Measurements from ENCODE around the gene THSD4. TPM values are rescaled to one million over a fixed set of nuclear protein-coding genes. Genes with fewer than 3 reads are reported as not detected.

Gene THSD4
- total and polyA plus RNA-seq, 3 experiments from 2014 or later: not detected

- H3K9me3 Mint-ChIP-seq: no peaks in the 10 kb centered on the region
- no peak overlapping the region for H3K27ac Mint-ChIP-seq
- no peak overlapping the region for H3K4me3 ChIP-seq (ENCODE audit: low read length)
- H3K9me3 ChIP-seq (ENCODE audit: low read length): no peaks in the 10 kb centered on the region
- no peak overlapping the region for H3K4me3 Mint-ChIP-seq
- peaks cover 1 to 5% (median 3%) of the 10 kb centered on the region in 3 donors for H3K4me1 Mint-ChIP-seq
- POLR2A ChIA-PET: no interaction called here
- CTCF ChIA-PET: no interaction called here
- H3K36me3 Mint-ChIP-seq: no peaks in the 10 kb centered on the region
- no peaks in the 10 kb centered on the region for H3K36me3 ChIP-seq (ENCODE audit: insufficient read depth, low read length)
- H3K27me3 Mint-ChIP-seq: peaks cover 2 to 22% of the 10 kb centered on the region in 2 donors
- no peak for DNase-seq
- no peaks in the 10 kb centered on the region for H3K27me3 ChIP-seq (ENCODE audit: insufficient read depth, low read length, poor library complexity, severe bottlenecking)
- no peaks in the 10 kb centered on the region for H3K4me1 ChIP-seq (ENCODE audit: insufficient read depth, low read length)
- no peak overlapping the region for H3K27ac ChIP-seq (ENCODE audit: low read depth, low read length)
These were observed 632.1 kb downstream of the THSD4 start for GRCh38 chr15:71747128-71748083.

GRCh38 chr15:71748293-71748718, 633.0 kb downstream of the THSD4 start:
- no peak overlapping the region for H3K4me3 Mint-ChIP-seq
- Histone ChIP-seq H3K4me1 (ENCODE audit: insufficient read depth, low read length) (no peaks in the 10 kb centered on the region), H3K27me3 (ENCODE audit: insufficient read depth, low read length, poor library complexity, severe bottlenecking) (no peaks in the 10 kb centered on the region), H3K36me3 (ENCODE audit: insufficient read depth, low read length) (no peaks in the 10 kb centered on the region), H3K27ac (ENCODE audit: low read depth, low read length) (no peak overlapping the region), H3K9me3 (ENCODE audit: low read length) (no peaks in the 10 kb centered on the region), H3K4me3 (ENCODE audit: low read length) (no peak overlapping the region)
- H3K27ac Mint-ChIP-seq: no peak overlapping the region
- ChIA-PET CTCF (no interaction called here), POLR2A (no interaction called here)
- DNase-seq: no peak
- no peaks in the 10 kb centered on the region for H3K36me3 Mint-ChIP-seq
- peaks cover 2 to 22% of the 10 kb centered on the region in 2 donors for H3K27me3 Mint-ChIP-seq
- H3K4me1 Mint-ChIP-seq: peaks cover 1 to 5% (median 3%) of the 10 kb centered on the region in 3 donors
- no peaks in the 10 kb centered on the region for H3K9me3 Mint-ChIP-seq

GRCh38 chr15:71749500-71749899, 634.2 kb downstream of the THSD4 start:
- POLR2A ChIA-PET: no interaction called here

GRCh38 chr15:71752128-71752527, 636.9 kb downstream of the THSD4 start:
- Mint-ChIP-seq H3K27me3 (peaks cover 3 to 24% of the 10 kb centered on the region in 2 donors), H3K27ac (no peak overlapping the region), H3K9me3 (no peaks in the 10 kb centered on the region), H3K4me1 (peaks cover 0 to 1% (median 0%) of the 10 kb centered on the region in 3 donors), H3K36me3 (peaks cover 0 to 2% (median 0%) of the 10 kb centered on the region in 3 donors), H3K4me3 (no peak overlapping the region)
- Histone ChIP-seq H3K27ac (ENCODE audit: low read depth, low read length) (no peak overlapping the region), H3K4me3 (ENCODE audit: low read length) (no peak overlapping the region), H3K9me3 (ENCODE audit: low read length) (no peaks in the 10 kb centered on the region), H3K36me3 (ENCODE audit: insufficient read depth, low read length) (no peaks in the 10 kb centered on the region), H3K27me3 (ENCODE audit: insufficient read depth, low read length, poor library complexity, severe bottlenecking) (no peaks in the 10 kb centered on the region), H3K4me1 (ENCODE audit: insufficient read depth, low read length) (no peaks in the 10 kb centered on the region)
- DNase-seq: no peak
- ChIA-PET POLR2A (no interaction called here), CTCF (interaction anchor here (2.1 to 2.9 kb wide), 3 partner anchors 9 to 404 kb away, joined by 5 to 16 read pairs (median 11); no protein-coding TSS in a partner anchor)

More at GRCh38 chr15:71749500-71749899, 634.2 kb downstream of the THSD4 start:
- H3K27me3 Mint-ChIP-seq: peaks cover 5 to 22% of the 10 kb centered on the region in 2 donors
- Histone ChIP-seq H3K4me1 (ENCODE audit: insufficient read depth, low read length) (no peaks in the 10 kb centered on the region), H3K27me3 (ENCODE audit: insufficient read depth, low read length, poor library complexity, severe bottlenecking) (no peaks in the 10 kb centered on the region), H3K27ac (ENCODE audit: low read depth, low read length) (no peak overlapping the region), H3K36me3 (ENCODE audit: insufficient read depth, low read length) (no peaks in the 10 kb centered on the region), H3K9me3 (ENCODE audit: low read length) (no peaks in the 10 kb centered on the region), H3K4me3 (ENCODE audit: low read length) (no peak overlapping the region)
- peaks cover 0 to 1% (median 0%) of the 10 kb centered on the region in 3 donors for H3K4me1 Mint-ChIP-seq
- H3K9me3 Mint-ChIP-seq: no peaks in the 10 kb centered on the region
- H3K4me3 Mint-ChIP-seq: no peak overlapping the region
- no peak for DNase-seq
- CTCF ChIA-PET: no interaction called here
- no peak overlapping the region for H3K27ac Mint-ChIP-seq
- no peaks in the 10 kb centered on the region for H3K36me3 Mint-ChIP-seq

GRCh38 chr15:71752604-71753289, 637.5 kb downstream of the THSD4 start:
- no peaks in the 10 kb centered on the region for H3K9me3 ChIP-seq (ENCODE audit: low read length)
- H3K9me3 Mint-ChIP-seq: no peaks in the 10 kb centered on the region
- no peaks in the 10 kb centered on the region for H3K27me3 ChIP-seq (ENCODE audit: insufficient read depth, low read length, poor library complexity, severe bottlenecking)
- H3K36me3 ChIP-seq (ENCODE audit: insufficient read depth, low read length): no peaks in the 10 kb centered on the region
- H3K27ac ChIP-seq (ENCODE audit: low read depth, low read length): no peak overlapping the region
- H3K4me1 Mint-ChIP-seq: peaks cover 0 to 1% (median 0%) of the 10 kb centered on the region in 3 donors
- POLR2A ChIA-PET: no interaction called here
- H3K4me1 ChIP-seq (ENCODE audit: insufficient read depth, low read length): no peaks in the 10 kb centered on the region
- H3K4me3 ChIP-seq (ENCODE audit: low read length): no peak overlapping the region
- DNase-seq: no peak
- H3K27ac Mint-ChIP-seq: no peak overlapping the region
- H3K27me3 Mint-ChIP-seq: peaks cover 3 to 24% of the 10 kb centered on the region in 2 donors
- CTCF ChIA-PET: interaction anchor here (2.6 to 2.9 kb wide), 2 partner anchors 9 to 404 kb away, joined by 11 to 16 read pairs; no protein-coding TSS in a partner anchor
- H3K4me3 Mint-ChIP-seq: no peak overlapping the region
- peaks cover 0 to 2% (median 0%) of the 10 kb centered on the region in 3 donors for H3K36me3 Mint-ChIP-seq

- Mint-ChIP-seq H3K9me3 (no peaks in the 10 kb centered on the region), H3K27ac (no peak overlapping the region), H3K4me3 (no peak overlapping the region), H3K36me3 (peaks cover 0 to 2% (median 0%) of the 10 kb centered on the region in 3 donors), H3K4me1 (peaks cover 0 to 1% (median 0%) of the 10 kb centered on the region in 3 donors), H3K27me3 (peaks cover 3 to 25% of the 10 kb centered on the region in 2 donors)
- H3K27me3 ChIP-seq (ENCODE audit: insufficient read depth, low read length, poor library complexity, severe bottlenecking): no peaks in the 10 kb centered on the region
- H3K36me3 ChIP-seq (ENCODE audit: insufficient read depth, low read length): no peaks in the 10 kb centered on the region
- H3K4me3 ChIP-seq (ENCODE audit: low read length): no peak overlapping the region
- H3K27ac ChIP-seq (ENCODE audit: low read depth, low read length): no peak overlapping the region
- no peaks in the 10 kb centered on the region for H3K9me3 ChIP-seq (ENCODE audit: low read length)
- no peaks in the 10 kb centered on the region for H3K4me1 ChIP-seq (ENCODE audit: insufficient read depth, low read length)
- DNase-seq: no peak
- ChIA-PET CTCF (interaction anchor here (2.6 to 2.9 kb wide), 2 partner anchors 10 to 403 kb away, joined by 11 to 16 read pairs; no protein-coding TSS in a partner anchor), POLR2A (no interaction called here)
These were observed 638.1 kb downstream of the THSD4 start for GRCh38 chr15:71753346-71753745.

DNA sequence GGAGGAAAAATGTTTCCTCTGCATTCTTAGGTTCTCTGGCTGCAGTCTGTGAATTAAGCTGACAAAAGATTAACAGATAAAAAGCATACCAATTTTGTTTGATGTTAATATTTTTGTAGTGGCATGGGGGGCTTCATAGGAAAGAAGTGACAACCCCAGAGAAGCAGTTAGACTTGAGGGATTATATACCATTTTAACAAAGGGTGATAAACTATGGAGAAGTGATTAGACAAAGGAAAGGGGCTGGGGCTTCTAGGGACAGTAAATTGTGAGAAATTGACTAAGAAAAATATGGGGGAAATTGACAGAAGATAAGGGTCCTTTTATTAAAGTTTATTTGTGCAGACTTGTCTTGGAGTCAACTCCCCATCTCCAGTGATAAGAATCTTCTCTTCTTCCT, 639.4 kb downstream of the THSD4 start:
- ChIA-PET CTCF (interaction anchor here (0.5 to 1.5 kb wide), 2 partner anchors 11 to 627 kb away, joined by 3 to 4 read pairs; no protein-coding TSS in a partner anchor), POLR2A (no interaction called here)
- H3K4me1 ChIP-seq (ENCODE audit: insufficient read depth, low read length): no peaks in the 10 kb centered on the region
- peaks cover 0 to 1% (median 0%) of the 10 kb centered on the region in 3 donors for H3K4me1 Mint-ChIP-seq
- H3K36me3 Mint-ChIP-seq: peaks cover 0 to 2% (median 0%) of the 10 kb centered on the region in 3 donors
- no peak for DNase-seq
- H3K9me3 Mint-ChIP-seq: no peaks in the 10 kb centered on the region
- no peak overlapping the region for H3K4me3 ChIP-seq (ENCODE audit: low read length)
- peaks cover 3 to 29% of the 10 kb centered on the region in 2 donors for H3K27me3 Mint-ChIP-seq
- H3K4me3 Mint-ChIP-seq: no peak overlapping the region
- no peaks in the 10 kb centered on the region for H3K9me3 ChIP-seq (ENCODE audit: low read length)
- H3K27ac ChIP-seq (ENCODE audit: low read depth, low read length): no peak overlapping the region
- H3K27me3 ChIP-seq (ENCODE audit: insufficient read depth, low read length, poor library complexity, severe bottlenecking): no peaks in the 10 kb centered on the region
- H3K27ac Mint-ChIP-seq: no peak overlapping the region
- H3K36me3 ChIP-seq (ENCODE audit: insufficient read depth, low read length): no peaks in the 10 kb centered on the region

All from CD8-positive, alpha-beta memory T cell (primary cell).